Trophoblast cell (in vitro differentiated cells and primary cell): Measurements from ENCODE around the gene SSBP2.

ENCODE experiments used
- DNase-seq, 2 donors: peaks; one replicate each; pipeline ENCODE4 v3.0.0-alpha.2; 2016
- H2AFZ ChIP-seq: 2 replicates; pipeline ENCODE4 v1.6.1; 2013; ENCODE audit warnings: low read length, moderate library complexity, mild to moderate bottlenecking; ENCODE audit not compliant: insufficient read depth, poor library complexity
- H2AK5ac ChIP-seq: 2 replicates; pipeline ENCODE4 v1.6.1; 2013; ENCODE audit warnings: mild to moderate bottlenecking, low read length
- H2BK120ac ChIP-seq: 2 replicates; pipeline ENCODE4 v1.6.1; 2013; ENCODE audit warnings: low read length, mild to moderate bottlenecking, moderate library complexity; ENCODE audit not compliant: insufficient read depth, poor library complexity
- H2BK12ac ChIP-seq: 2 replicates; pipeline ENCODE4 v1.6.1; 2013; ENCODE audit warnings: mild to moderate bottlenecking, low read length, moderate library complexity
- H2BK5ac ChIP-seq: 2 replicates; pipeline ENCODE4 v1.6.1; 2013; ENCODE audit warnings: low read length, low read depth, moderate library complexity, mild to moderate bottlenecking; ENCODE audit not compliant: poor library complexity
- H3K14ac ChIP-seq: 2 replicates; pipeline ENCODE4 v1.6.1; 2013; ENCODE audit warnings: mild to moderate bottlenecking, low read length
- H3K18ac ChIP-seq: 2 replicates; pipeline ENCODE4 v1.6.1; 2013; ENCODE audit warnings: mild to moderate bottlenecking, low read length
- H3K23ac ChIP-seq: 2 replicates; pipeline ENCODE4 v1.6.1; 2013; ENCODE audit warnings: low read length
- H3K27ac ChIP-seq: 2 replicates; pipeline ENCODE4 v1.5.1; 2013; ENCODE audit warnings: low read depth, mild to moderate bottlenecking, inconsistent platforms, low read length, moderate library complexity
- H3K27me3 ChIP-seq: 2 replicates; pipeline ENCODE4 v1.6.1; 2013; ENCODE audit warnings: inconsistent platforms, mild to moderate bottlenecking, low read length, moderate library complexity; ENCODE audit not compliant: insufficient read depth
- H3K36me3 ChIP-seq, 2 experiments: 1 replicate in 1 of 2; 2 replicates in 1 of 2; pipeline ENCODE4 v1.6.1; 2013; ENCODE audit warnings: low read length in 2 of 2, mild to moderate bottlenecking in 2 of 2, moderate library complexity in 1 of 2; ENCODE audit not compliant: insufficient read depth in 2 of 2, control insufficient read depth in 1 of 2
- H3K4ac ChIP-seq: 2 replicates; pipeline ENCODE4 v1.6.1; 2013; ENCODE audit warnings: low read depth, mild to moderate bottlenecking, low read length, moderate library complexity
- H3K4me1 ChIP-seq, 2 experiments: 1 replicate in 1 of 2; 2 replicates in 1 of 2; pipeline ENCODE4 v1.6.1; 2013; ENCODE audit warnings: low read length in 2 of 2, mild to moderate bottlenecking in 2 of 2, moderate library complexity in 1 of 2; ENCODE audit not compliant: insufficient read depth in 2 of 2, control insufficient read depth in 1 of 2
- H3K4me2 ChIP-seq: 2 replicates; pipeline ENCODE4 v1.6.1; 2013; ENCODE audit warnings: inconsistent platforms, mild to moderate bottlenecking, low read length, moderate library complexity
- H3K4me3 ChIP-seq: 2 replicates; pipeline ENCODE4 v1.5.1; 2013; ENCODE audit warnings: mild to moderate bottlenecking, low read depth, low read length, inconsistent platforms
- H3K79me1 ChIP-seq: one replicate; pipeline ENCODE4 v1.6.1; 2013; ENCODE audit warnings: low read length
- H3K79me2 ChIP-seq: 2 replicates; pipeline ENCODE4 v1.6.1; 2013; ENCODE audit warnings: low read length, mild to moderate bottlenecking; ENCODE audit not compliant: control insufficient read depth, insufficient read depth, poor library complexity
- H3K9ac ChIP-seq: 2 replicates; pipeline ENCODE4 v1.6.1; 2013; ENCODE audit warnings: mild to moderate bottlenecking, low read length
- H3K9me3 ChIP-seq: 2 replicates; pipeline ENCODE4 v1.6.1; 2013; ENCODE audit warnings: low read depth, mild to moderate bottlenecking, control low read depth, inconsistent platforms, low read length; ENCODE audit not compliant: insufficient read depth
- H4K12ac ChIP-seq: 2 replicates; pipeline ENCODE4 v1.6.1; 2013; ENCODE audit warnings: low read depth, mild to moderate bottlenecking, low read length, moderate library complexity
- H4K8ac ChIP-seq: 2 replicates; pipeline ENCODE4 v1.6.1; 2013; ENCODE audit warnings: low read depth, mild to moderate bottlenecking, low read length, moderate library complexity
- H4K91ac ChIP-seq: one replicate; pipeline ENCODE4 v1.6.1; 2013; ENCODE audit warnings: low read depth, mild to moderate bottlenecking, low read length, moderate library complexity
- WGBS: extraction: QIAGEN DNeasy Blood & Tissue Kit; methylation state at CpG from one replicate; pipeline ENCODE4 v1.1.7; 2013; ENCODE audit warnings: missing lambda C conversion rate; ENCODE audit not compliant: insufficient read length, insufficient coverage; ENCODE audit errors: extremely low coverage; 5-methylcytosine and 5-hydroxymethylcytosine counted together

SSBP2 gene

DNA sequence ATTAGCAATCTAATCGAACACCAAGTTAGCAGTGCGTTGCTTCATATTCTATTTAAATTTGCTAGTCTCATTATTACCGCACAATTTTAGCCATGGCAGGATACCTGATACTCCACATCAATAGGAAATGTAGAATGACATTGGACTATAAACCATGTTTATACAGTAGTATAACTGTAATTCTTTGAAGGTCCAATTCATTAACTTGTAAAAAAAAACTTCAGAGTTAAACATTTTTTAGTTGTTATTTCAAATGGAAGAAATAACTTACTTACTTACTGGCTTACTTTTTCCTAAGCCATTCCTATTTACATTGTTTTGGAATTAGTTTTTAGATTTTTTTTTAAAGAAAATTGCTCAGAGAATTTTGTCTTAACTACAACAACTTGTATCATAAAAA lies 321.5 kb downstream of the SSBP2 start:
- Histone ChIP-seq H3K23ac (no peak overlapping the region), H3K9ac (no peak overlapping the region), H3K9me3 (no peaks in the 10 kb centered on the region), H2BK120ac (no peak overlapping the region), H2BK5ac (no peak overlapping the region), H2BK12ac (no peak overlapping the region), H3K18ac (no peak overlapping the region), H3K4ac (no peak overlapping the region), H4K8ac (no peak overlapping the region), H3K79me2 (no peaks in the 10 kb centered on the region), H3K36me3 (no peaks in the 10 kb centered on the region), H3K4me3 (no peak overlapping the region), H3K4me1 (no peaks in the 10 kb centered on the region), H4K12ac (no peak overlapping the region), H3K27ac (no peak overlapping the region), H3K27me3 (no peaks in the 10 kb centered on the region), H3K4me2 (no peak overlapping the region), H2AK5ac (no peak overlapping the region), H2AFZ (no peak overlapping the region), H3K79me1 (no peaks in the 10 kb centered on the region), H3K14ac (no peak overlapping the region), H4K91ac (no peak overlapping the region)
- WGBS, result no CpG with 5 or more reads among the region's 3 CpGs
- DNase-seq, result no peak

DNA sequence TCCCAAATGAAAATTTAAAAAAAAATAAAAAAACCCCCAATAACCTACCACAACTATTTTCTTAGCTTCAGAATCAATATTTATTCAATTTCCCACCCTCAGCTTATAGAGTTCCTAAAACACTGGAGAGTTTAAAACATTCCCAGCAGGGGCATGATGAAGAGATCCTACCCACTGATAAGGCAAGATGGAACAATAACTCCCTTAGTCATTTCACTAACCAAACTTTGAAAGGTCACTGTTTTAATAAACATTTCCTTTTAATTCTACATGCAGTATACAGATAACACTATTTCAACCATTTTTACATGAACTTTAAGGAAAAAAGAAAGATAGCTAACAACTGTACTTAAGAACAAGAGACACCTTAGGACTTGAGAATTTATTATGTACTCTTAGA lies 322.0 kb downstream of the SSBP2 start:
- Histone ChIP-seq H4K91ac (no peak overlapping the region), H2BK120ac (no peak overlapping the region), H3K4me3 (no peak overlapping the region), H3K9me3 (no peaks in the 10 kb centered on the region), H2BK12ac (no peak overlapping the region), H4K12ac (no peak overlapping the region), H3K4ac (no peak overlapping the region), H3K27me3 (no peaks in the 10 kb centered on the region), H2AK5ac (no peak overlapping the region), H3K14ac (no peak overlapping the region), H3K27ac (no peak overlapping the region), H3K36me3 (no peaks in the 10 kb centered on the region), H3K4me1 (no peaks in the 10 kb centered on the region), H3K23ac (no peak overlapping the region), H3K79me1 (no peaks in the 10 kb centered on the region), H2AFZ (no peak overlapping the region), H4K8ac (no peak overlapping the region), H3K9ac (no peak overlapping the region), H3K79me2 (no peaks in the 10 kb centered on the region), H2BK5ac (no peak overlapping the region), H3K18ac (no peak overlapping the region), H3K4me2 (no peak overlapping the region)
- DNase-seq, result no peak

DNA sequence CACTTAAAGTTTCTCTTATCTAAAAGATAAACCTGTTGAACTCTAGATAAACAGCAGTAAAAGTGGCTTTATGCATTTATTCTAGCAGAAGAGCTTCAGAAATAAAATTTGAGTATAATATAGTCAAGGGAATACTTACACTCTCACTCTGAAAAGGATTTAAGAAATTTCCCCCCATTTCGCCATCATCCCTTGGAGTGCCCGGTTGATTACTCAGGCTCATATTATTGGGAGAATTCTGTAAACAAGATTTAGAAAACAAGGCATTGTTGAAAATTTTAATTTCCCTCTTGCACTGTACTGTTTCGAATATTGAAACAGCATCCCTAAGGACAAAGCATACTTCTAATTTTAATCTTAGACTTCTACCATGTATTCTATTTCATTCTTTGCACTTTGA lies 322.5 kb downstream of the SSBP2 start:
- Histone ChIP-seq H2AK5ac (no peak overlapping the region), H2BK5ac (no peak overlapping the region)
- WGBS, result no CpG with 5 or more reads among the region's 3 CpGs

DNA sequence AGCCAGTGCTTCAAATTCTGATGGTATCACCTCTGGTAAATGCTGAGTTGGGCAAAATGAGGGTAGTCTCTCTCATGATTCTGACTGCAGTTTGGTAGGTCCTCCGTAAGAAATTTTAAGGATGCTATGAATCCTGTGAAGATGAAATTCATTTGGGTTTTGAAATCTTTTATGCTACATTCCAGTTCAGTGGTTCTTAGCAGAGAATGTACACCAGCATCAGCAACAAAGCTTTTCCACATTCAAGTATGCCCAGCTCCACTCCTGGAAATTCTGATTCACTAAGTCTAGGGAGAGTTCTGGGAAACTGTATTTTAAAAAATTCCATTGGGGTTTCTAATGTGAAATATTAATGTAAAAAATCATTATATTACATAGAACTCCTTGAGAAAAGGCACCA lies 323.3 kb downstream of the SSBP2 start:
- no peak overlapping the region for H2AK5ac ChIP-seq
- DNase-seq, result peak; percentile 54 to 92
- H3K79me1 ChIP-seq, result no peaks in the 10 kb centered on the region
- WGBS, result no CpG with 5 or more reads among the region's 1 CpG
- no peak overlapping the region for H4K91ac ChIP-seq
- no peak overlapping the region for H4K12ac ChIP-seq
- no peaks in the 10 kb centered on the region for H3K9me3 ChIP-seq
- H3K4me2 ChIP-seq, result no peak overlapping the region
- no peak overlapping the region for H2AFZ ChIP-seq
- no peak overlapping the region for H3K4ac ChIP-seq
- no peak overlapping the region for H3K9ac ChIP-seq
- H3K14ac ChIP-seq, result no peak overlapping the region
- no peak overlapping the region for H3K4me3 ChIP-seq
- H3K36me3 ChIP-seq, result no peaks in the 10 kb centered on the region
- no peaks in the 10 kb centered on the region for H3K4me1 ChIP-seq
- H4K8ac ChIP-seq, result no peak overlapping the region
- no peak overlapping the region for H2BK12ac ChIP-seq
- no peak overlapping the region for H3K27ac ChIP-seq
- H2BK120ac ChIP-seq, result no peak overlapping the region
- H2BK5ac ChIP-seq, result no peak overlapping the region
- H3K79me2 ChIP-seq, result no peaks in the 10 kb centered on the region
- no peaks in the 10 kb centered on the region for H3K27me3 ChIP-seq
- H3K18ac ChIP-seq, result no peak overlapping the region
- no peak overlapping the region for H3K23ac ChIP-seq

More for the DNA sequence above, 322.5 kb downstream of the SSBP2 start:
- H3K9ac ChIP-seq, result no peak overlapping the region
- no peak overlapping the region for H3K14ac ChIP-seq
- no peaks in the 10 kb centered on the region for H3K27me3 ChIP-seq
- H2BK120ac ChIP-seq, result no peak overlapping the region
- H3K4me1 ChIP-seq, result no peaks in the 10 kb centered on the region
- H3K23ac ChIP-seq, result no peak overlapping the region
- H2AFZ ChIP-seq, result no peak overlapping the region
- no peaks in the 10 kb centered on the region for H3K36me3 ChIP-seq
- H3K9me3 ChIP-seq, result no peaks in the 10 kb centered on the region
- no peaks in the 10 kb centered on the region for H3K79me1 ChIP-seq
- no peak overlapping the region for H3K27ac ChIP-seq
- H3K79me2 ChIP-seq, result no peaks in the 10 kb centered on the region
- no peak overlapping the region for H4K12ac ChIP-seq
- no peak overlapping the region for H3K4me2 ChIP-seq
- no peak overlapping the region for H3K4ac ChIP-seq
- H4K8ac ChIP-seq, result no peak overlapping the region
- H2BK12ac ChIP-seq, result no peak overlapping the region
- no peak overlapping the region for H3K18ac ChIP-seq
- no peak overlapping the region for H3K4me3 ChIP-seq
- no peak overlapping the region for H4K91ac ChIP-seq
- peak in 1 of 2 donors; percentile 37 for DNase-seq
